Astrocyte of the spinal cord (primary cell): Measurements from ENCODE around the gene LRGUK.

Experiments used
- DNase-seq: peaks from one replicate; pipeline ENCODE4 v3.0.0; 2011; ENCODE audit warnings: low read depth, low spot score
- H3K4me3 ChIP-seq: 2 replicates; pipeline ENCODE4 v1.5.1; 2011; ENCODE audit warnings: low read depth, mild to moderate bottlenecking, low read length, moderate library complexity
- in situ Hi-C: cut with HindIII; loops from 2 replicates; pipeline ENCODE4 v1.10.0; 2017; ENCODE audit warnings: low sequenced_read_pairs
- TF ChIP-seq, protein P1 (sequence below): IDR thresholded peaks from 2 replicates; pipeline ENCODE4 v1.5.1; 2012; ENCODE audit warnings: low read depth, mild to moderate bottlenecking, low read length, inconsistent platforms

The LRGUK gene

DNA sequence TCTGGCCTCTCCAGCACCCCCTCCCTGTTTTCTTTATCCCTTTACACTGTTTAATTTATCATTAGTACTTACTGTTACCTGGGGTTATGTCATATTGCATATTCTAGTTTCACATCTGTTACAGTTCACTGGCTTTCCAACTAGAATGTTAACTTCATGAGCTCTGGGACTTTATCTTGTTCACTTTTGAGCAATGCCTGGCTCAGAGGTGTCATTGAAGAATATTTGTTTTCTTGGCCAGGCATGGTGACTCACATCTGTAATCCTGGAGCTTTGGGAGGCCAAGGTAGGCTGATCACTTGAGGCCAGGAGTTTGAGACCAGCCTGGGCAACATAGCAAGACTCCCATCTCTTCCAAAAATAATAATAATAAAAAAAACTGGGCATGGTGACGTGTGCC is 40.7 kb downstream of the LRGUK start:
- in situ Hi-C loops = no loop called here
- TF ChIP-seq, protein P1, sequence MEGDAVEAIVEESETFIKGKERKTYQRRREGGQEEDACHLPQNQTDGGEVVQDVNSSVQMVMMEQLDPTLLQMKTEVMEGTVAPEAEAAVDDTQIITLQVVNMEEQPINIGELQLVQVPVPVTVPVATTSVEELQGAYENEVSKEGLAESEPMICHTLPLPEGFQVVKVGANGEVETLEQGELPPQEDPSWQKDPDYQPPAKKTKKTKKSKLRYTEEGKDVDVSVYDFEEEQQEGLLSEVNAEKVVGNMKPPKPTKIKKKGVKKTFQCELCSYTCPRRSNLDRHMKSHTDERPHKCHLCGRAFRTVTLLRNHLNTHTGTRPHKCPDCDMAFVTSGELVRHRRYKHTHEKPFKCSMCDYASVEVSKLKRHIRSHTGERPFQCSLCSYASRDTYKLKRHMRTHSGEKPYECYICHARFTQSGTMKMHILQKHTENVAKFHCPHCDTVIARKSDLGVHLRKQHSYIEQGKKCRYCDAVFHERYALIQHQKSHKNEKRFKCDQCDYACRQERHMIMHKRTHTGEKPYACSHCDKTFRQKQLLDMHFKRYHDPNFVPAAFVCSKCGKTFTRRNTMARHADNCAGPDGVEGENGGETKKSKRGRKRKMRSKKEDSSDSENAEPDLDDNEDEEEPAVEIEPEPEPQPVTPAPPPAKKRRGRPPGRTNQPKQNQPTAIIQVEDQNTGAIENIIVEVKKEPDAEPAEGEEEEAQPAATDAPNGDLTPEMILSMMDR = no peak
- no peak overlapping the region for H3K4me3 ChIP-seq
- DNase-seq = no peak

DNA sequence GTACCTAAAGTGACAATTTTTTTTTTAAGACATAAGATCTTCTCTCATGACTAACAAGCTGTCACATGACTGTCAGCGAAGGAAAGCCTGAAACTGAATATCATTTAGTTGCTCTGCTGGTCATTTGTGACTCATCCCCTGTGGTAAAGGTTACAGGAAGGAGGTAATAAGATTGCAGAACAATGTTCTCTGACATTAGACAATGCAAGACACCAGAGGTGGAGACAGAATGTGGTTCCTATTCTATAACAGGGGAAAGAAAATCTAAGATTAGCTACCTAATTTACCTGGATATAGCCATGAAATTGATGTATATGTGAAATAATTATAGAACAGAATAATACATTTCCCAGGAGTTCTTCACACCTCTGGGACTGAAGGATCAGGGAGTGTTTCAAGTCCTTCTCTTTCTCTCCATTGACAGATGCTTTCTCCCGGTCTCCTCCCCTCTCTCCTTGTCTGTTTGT is 47.7 kb downstream of the LRGUK start:
- TF ChIP-seq, protein P1 = no peak
- H3K4me3 ChIP-seq = no peak overlapping the region
- in situ Hi-C loops = no loop called here
- DNase-seq = peak; percentile 82

DNA sequence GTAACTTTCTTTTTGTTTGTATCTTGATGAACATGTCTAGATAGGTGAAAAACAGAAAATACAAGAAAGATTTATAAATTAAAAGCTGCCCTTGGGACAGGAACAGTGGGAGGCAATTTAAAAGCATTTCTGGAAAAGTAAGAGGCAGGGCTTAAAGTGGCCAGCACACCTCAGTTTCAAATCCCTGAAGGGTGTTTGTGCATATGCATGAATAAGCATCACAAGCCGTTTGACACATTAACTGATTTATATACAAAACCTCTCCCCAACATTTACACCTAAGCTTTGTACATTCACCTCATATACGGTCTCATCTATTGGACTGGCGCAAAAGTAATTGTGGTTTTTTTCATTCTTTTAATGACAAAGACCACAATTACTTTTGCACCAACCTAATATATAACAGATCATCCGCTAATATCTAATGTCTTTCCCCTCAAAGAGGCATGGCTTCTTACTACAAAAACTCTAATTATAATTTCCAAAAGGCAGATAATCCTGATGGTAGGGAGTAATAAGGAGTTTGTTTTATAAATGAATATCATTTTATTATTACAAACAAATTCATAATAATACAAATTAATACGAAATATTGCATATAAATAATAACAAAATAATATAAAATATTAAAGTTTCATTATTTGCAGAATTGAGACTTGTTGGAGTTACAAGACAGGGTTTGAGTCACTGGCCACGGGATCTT is 48.3 kb downstream of the LRGUK start:
- in situ Hi-C loops = no loop called here
- TF ChIP-seq, protein P1 = no peak

DNA sequence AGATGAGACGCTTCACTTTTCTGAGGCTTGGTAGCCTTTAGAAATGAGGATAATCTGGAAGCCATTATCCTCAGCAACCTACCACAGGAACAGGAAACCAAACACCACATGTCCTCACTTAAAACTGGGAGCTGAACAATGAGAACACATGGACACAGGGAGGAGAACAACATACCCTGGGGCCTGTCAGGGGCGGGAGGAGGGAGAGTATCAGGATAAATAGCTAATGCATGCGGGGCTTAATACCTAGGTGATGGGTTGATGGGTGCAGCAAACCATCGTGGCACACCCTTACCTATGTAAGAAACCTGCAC is 48.9 kb downstream of the LRGUK start:
- no peak overlapping the region for H3K4me3 ChIP-seq
- TF ChIP-seq, protein P1 = no peak
- in situ Hi-C loops = no loop called here
- DNase-seq = no peak

More for the DNA sequence above, 48.3 kb downstream of the LRGUK start:
- no peak for DNase-seq
- H3K4me3 ChIP-seq = no peak overlapping the region

DNA sequence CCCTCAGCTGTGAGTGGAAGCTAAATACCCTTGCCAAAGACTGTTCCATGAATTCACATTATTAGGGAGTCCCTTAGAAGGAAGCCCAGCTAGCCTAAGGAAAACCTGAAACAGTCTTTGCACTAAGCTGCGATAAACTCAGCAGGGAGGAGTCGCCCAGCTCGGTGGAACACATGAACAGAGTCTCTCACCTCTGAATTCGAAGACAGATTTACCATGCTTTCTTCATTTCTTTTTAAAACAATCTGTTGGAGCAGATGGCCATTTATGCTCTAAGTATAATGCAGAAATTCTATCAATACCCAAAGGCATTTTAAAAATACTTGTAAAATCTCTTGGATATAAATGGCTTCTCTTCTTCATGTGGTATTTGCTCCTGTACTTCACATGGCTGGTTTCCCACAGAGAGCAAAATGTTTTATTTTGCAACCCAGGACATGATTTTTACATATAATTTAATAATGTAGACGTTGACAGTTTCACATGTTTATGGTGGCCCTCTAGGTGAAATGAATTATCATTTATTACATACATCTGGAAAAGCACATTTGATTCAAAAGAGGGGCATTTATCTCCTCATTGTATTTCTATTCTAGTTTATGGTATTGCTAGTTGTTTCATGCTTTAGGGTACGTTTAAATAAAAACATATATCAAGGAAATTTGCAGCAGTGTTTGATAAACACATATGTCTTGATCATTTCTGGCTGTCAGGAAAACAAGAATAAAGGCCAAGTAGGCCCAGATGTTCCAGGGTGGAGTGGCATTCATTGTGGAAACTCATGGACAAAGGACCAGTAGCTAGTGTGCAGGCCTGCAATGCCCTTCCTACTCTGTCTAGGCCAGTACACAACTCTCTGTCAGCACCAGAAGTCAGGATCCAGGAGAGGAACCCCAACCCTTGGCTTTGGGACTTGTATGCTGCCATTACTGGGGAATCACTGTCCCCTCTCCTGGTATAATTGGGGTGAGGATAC is 52.2 kb downstream of the LRGUK start:
- H3K4me3 ChIP-seq = no peak overlapping the region
- no peak for DNase-seq
- TF ChIP-seq, protein P1 = no peak
- in situ Hi-C loops = no loop called here

DNA sequence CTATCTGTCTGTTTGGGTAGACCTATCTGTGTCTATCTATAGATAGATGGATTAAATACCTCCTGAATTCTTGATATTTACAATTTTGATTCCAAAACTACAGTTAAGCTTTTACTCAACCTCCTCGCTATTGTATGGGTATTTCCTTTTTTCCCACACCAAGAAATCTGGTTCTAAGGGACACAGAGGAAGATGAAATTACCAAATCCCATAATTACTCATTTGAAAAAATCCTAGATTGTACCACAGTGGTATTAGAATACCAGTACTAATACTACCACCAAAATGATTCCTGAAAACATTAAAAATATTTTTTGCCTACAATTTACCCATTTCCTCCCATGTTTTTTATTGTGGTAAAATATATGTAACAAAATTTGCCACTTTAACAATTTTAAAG is 53.2 kb downstream of the LRGUK start:
- in situ Hi-C loops = no loop called here
- H3K4me3 ChIP-seq = no peak overlapping the region
- TF ChIP-seq, protein P1 = no peak
- no peak for DNase-seq
